Stimulated activated CD8-positive, alpha-beta memory T cell treated with anti-CD3 and anti-CD28 coated beads, Interleukin-12 subunit alpha, Interleukin-12 subunit beta, amount 100 ng/mL, for 24 hours (primary cell): Measurements from ENCODE around the gene ZNF143.

Experiments
- DNase-seq: peaks from one replicate; pipeline ENCODE4 v3.0.0-alpha.2; 2020; ENCODE audit errors: extremely low read depth

Gene ZNF143

GRCh38 chr11:9575260-9576240 lies 114.7 kb downstream of the ZNF143 start:
- DNase-seq: no peak

GRCh38 chr11:9576701-9577381 lies 116.0 kb downstream of the ZNF143 start:
- DNase-seq: no peak

GRCh38 chr11:9577556-9577955 lies 116.7 kb downstream of the ZNF143 start:
- DNase-seq: no peak
